ENCODE results near the gene KCNG2. TPM values are rescaled to one million over a fixed set of nuclear protein-coding genes. Genes with fewer than 3 reads are reported as not detected.

The KCNG2 gene
- total RNA-seq, 1 donor = not detected

DNA sequence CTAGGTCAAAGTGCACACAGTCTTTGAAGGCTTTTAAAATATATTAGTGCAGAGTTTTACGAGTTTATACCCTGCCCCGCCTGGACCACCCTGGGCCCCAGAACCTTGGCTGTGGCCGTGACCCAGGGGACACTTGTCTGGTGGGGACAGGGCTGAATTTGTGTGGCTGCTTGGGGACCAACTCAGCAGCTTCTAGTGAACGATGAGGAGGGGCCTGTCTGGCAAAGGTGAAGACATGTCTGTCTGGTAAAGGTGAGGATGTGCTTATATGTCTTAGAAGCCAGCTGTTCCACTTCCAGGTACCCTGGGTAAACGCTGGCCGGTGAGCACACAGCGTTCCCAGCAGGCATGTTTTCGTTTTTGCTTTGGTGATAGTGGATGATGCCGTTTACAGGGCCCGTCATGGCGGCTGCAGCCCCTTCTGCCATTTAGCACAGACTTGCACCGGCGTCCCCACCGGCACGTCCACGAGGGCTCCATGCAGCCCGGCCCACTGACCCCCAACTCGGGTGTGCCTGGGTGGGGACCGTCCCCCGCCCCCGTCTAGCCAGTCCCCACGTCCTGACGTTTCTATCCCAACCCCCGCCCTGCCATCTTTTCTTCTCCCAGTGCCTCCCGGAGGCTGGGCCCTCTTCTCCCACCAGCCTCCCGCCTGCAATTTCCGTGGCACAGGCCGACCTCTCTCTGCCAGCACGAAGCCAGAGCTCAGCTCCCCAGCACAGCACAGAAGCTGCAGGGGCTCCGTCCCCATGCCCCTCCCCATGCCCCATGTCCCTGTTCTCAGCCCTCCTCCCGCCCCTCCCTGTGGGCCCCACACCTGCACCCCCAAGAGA lies 85.9 kb downstream of the KCNG2 start:
- TF ChIP-seq, protein P1, sequence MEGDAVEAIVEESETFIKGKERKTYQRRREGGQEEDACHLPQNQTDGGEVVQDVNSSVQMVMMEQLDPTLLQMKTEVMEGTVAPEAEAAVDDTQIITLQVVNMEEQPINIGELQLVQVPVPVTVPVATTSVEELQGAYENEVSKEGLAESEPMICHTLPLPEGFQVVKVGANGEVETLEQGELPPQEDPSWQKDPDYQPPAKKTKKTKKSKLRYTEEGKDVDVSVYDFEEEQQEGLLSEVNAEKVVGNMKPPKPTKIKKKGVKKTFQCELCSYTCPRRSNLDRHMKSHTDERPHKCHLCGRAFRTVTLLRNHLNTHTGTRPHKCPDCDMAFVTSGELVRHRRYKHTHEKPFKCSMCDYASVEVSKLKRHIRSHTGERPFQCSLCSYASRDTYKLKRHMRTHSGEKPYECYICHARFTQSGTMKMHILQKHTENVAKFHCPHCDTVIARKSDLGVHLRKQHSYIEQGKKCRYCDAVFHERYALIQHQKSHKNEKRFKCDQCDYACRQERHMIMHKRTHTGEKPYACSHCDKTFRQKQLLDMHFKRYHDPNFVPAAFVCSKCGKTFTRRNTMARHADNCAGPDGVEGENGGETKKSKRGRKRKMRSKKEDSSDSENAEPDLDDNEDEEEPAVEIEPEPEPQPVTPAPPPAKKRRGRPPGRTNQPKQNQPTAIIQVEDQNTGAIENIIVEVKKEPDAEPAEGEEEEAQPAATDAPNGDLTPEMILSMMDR (IDR thresholded peaks at IDR 0.05; ENCODE audit: insufficient read depth, low read length) = no peak
- no peak overlapping the region for H3K4me3 ChIP-seq (ENCODE audit: low read depth, low read length)
- no peak for DNase-seq (ENCODE audit: low read depth)

DNA sequence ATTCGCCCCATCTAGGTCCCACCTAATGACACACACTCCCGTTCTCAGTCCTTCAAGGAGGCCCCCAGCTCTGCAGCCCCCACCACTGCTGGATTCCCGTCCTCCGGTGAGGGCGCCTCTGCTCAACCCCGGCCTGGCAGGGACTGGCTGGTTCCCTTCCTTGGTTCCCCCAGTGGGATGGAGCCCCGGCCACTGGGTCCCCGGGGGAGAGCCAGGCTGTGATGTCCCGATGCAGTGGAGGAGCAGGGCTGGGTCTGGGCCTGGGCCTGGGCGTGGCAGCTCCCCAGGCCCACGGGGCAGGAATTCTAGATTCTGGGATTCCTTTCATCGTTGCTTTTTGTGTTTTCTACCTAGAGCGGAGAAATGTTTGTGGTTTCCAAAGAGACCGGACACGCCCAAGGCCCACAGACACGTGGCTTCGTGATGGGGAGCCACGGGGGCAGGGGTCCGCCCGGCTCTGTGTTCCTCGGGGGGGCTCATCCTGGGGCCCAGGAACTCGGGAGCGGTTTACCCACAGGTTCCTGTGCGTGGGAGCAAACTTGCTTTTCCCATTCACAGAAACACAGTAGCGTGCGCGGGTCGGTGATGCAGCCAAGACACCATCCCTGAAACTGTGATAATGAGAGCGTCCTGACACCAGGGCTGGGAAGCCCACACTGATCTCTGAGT lies 86.7 kb downstream of the KCNG2 start:
- DNase-seq (ENCODE audit: low read depth) = no peak
- no peak overlapping the region for H3K4me3 ChIP-seq (ENCODE audit: low read depth, low read length)
- TF ChIP-seq, protein P1 (IDR thresholded peaks at IDR 0.05; ENCODE audit: insufficient read depth, low read length) = no peak

DNA sequence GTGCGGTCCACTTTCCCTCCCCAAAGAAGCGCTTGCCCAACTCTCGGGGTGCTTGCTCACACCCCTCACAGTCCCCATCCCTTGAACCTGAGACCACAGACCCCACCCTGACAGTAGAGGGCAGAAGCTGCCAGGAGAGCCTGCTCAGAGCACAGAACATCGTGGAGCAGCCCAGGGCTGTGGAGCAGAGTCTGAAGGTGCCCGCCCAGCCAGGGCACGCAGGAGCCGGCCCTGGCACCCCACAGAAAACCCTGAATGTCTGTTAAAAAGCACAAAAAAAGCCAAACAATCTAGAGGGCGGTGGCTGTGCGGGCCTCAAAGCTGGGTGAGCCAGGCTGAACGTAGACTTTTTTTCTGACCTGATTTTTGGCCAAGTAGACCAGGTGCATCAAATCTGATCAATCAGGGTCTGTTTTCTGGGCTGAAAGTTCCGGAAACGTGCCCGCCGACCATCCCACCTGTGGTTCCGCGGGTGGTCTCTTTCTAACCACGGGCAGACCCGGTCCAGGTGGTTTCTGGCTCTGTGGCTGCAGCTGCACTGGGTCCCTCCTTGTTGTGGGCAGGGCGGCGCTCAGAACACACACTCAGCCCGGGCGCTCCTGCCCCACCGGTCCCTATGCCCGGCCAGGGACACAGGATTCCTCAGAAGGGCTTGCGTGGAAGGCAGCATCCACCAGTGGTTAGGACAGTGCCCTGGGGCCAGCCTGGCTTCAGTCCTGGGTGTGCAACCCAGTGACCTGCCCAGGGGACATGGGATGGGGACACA lies 87.4 kb downstream of the KCNG2 start:
- no peak for DNase-seq (ENCODE audit: low read depth)
- no peak overlapping the region for H3K4me3 ChIP-seq (ENCODE audit: low read depth, low read length)
- TF ChIP-seq, protein P1 (IDR thresholded peaks at IDR 0.05; ENCODE audit: insufficient read depth, low read length) = no peak

DNA sequence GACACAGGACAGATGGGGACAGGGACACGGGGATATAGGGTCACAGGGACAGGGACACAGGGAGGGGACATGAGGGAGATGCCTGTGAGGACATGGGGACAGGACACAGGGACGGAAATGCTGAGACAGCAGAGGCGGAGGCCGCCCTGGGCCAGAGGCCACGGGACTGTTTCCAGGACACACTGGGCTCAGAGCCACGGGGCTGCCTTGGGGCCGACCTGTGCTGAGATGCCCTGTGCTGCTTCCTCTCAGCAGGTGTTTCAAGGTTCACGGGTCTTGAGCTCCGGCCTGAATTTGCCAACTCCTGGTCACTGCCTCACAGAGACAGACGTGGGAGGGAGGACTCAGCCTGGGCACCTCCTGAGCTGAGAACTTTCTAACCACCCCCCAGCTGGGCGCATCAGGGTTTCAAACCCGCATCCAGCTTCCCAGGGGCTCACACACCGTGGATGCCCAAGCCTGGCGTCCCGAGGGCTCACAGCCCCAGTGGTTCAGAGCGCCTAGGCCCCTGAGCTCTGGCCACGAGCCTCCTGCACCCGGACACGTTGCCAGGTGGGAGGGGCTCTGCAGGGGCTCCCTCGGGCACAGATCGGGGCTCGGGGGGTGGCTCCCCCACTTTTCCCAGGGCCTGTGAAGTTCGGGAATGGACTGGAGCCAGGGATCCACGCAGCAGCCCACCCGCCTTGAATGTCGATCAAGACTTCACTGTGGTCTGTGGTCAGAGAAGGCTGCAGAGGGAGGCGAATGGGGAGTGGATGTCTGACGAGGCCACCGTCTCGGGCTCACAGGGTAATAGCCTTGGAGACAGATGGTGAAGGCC lies 89.7 kb downstream of the KCNG2 start:
- DNase-seq (ENCODE audit: low read depth) = no peak
- no peak overlapping the region for H3K4me3 ChIP-seq (ENCODE audit: low read depth, low read length)
- TF ChIP-seq, protein P1 (IDR thresholded peaks at IDR 0.05; ENCODE audit: insufficient read depth, low read length) = no peak

DNA sequence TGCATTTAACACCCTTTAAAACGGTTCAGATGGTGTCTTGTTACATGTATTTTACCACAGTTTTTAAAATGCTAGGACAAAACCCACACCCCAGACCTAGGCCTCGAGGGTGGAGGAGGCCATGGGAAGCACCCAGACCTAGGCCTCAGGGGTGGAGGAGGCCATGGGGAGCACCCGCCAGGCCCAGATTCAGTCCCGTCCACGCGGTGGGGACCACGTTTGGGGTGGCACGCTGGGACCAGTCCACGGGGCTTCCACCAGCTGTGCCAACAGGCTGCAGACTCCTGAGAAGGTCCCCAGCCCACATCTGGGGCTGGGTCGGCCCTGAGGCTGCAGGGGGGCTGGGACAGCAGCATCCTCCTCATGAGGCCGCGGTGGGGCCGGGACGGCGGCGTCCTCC lies 90.3 kb downstream of the KCNG2 start:
- no peak overlapping the region for H3K4me3 ChIP-seq (ENCODE audit: low read depth, low read length)
- TF ChIP-seq, protein P1 (IDR thresholded peaks at IDR 0.05; ENCODE audit: insufficient read depth, low read length) = no peak
- no peak for DNase-seq (ENCODE audit: low read depth)

DNA sequence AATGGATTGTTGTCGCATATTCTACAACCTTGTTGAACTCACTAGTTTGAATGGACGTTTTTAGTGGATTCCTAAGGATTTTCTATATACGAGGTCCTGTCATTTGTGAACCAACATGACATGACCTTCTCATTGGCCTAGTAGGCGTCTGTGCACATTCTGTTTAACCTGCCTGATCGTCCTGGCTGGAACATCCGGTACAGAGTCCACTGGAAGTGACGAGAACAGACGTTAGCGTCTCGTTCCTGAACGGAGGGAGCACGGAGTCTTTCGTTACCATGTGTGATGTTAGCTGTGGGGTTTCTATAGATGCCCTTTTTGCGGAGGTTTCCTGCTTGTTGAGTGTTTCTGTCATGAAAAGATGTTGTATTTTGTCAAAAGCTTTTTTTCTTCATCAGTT lies 91.8 kb downstream of the KCNG2 start:
- DNase-seq (ENCODE audit: low read depth) = no peak
- TF ChIP-seq, protein P1 (IDR thresholded peaks at IDR 0.05; ENCODE audit: insufficient read depth, low read length) = no peak
- no peak overlapping the region for H3K4me3 ChIP-seq (ENCODE audit: low read depth, low read length)
